BLaER1 treated with 17β-estradiol and CSF1 and Interleukin-3, amounts not matched to agents 10 nM and 100 nM (cell line): ENCODE measurements around the gene C10orf95.
A peak's percentile ranks its signal among the peaks of the same experiment; 100 is the strongest.

ENCODE experiments used
- H3K27ac ChIP-seq, 11 experiments: shearing (Covaris generic); formaldehyde crosslinking; 2 replicates each; pipeline ENCODE4 v1.8.1; 2022
- H3K27me3 ChIP-seq, 11 experiments: shearing (Covaris generic); formaldehyde crosslinking; 2 replicates each; pipeline ENCODE4 v1.8.1; 2022
- H3K36me3 ChIP-seq, 11 experiments: shearing (Covaris generic); formaldehyde crosslinking; 2 replicates each; pipeline ENCODE4 v1.8.1; 2022
- H3K4me1 ChIP-seq, 10 experiments: shearing (Covaris generic); formaldehyde crosslinking; 2 replicates each; pipeline ENCODE4 v1.8.1; 2022
- H3K4me2 ChIP-seq, 11 experiments: shearing (Covaris generic); formaldehyde crosslinking; 2 replicates each; pipeline ENCODE4 v1.8.1; 2022
- H3K4me3 ChIP-seq, 10 experiments: shearing (Covaris generic); formaldehyde crosslinking; 2 replicates each; pipeline ENCODE4 v1.8.1; 2022
- H3K9ac ChIP-seq, 11 experiments: shearing (Covaris generic); formaldehyde crosslinking; 2 replicates each; pipeline ENCODE4 v1.8.1; 2022
- H3K9me3 ChIP-seq, 11 experiments: shearing (Covaris generic); formaldehyde crosslinking; replicated peaks in 1 of 11; 2 replicates each; pipeline ENCODE4 v1.8.1; 2022
- H4K20me1 ChIP-seq, 11 experiments: shearing (Covaris generic); formaldehyde crosslinking; 2 replicates each; pipeline ENCODE4 v1.8.1; 2022
- Cebpa-rat ChIP-seq, 11 experiments: shearing (Covaris generic); IDR thresholded peaks; 2 replicates each; pipeline ENCODE4 v1.8.1; 2022

C10orf95 gene

GRCh38 chr10:102485093-102485784 lies 33.9 kb upstream of the C10orf95 start:
- no peaks in the 10 kb centered on the region for H3K27me3 ChIP-seq
- H3K4me3 ChIP-seq: no peak overlapping the region
- no peak overlapping the region for H3K27ac ChIP-seq
- H3K9ac ChIP-seq: no peak overlapping the region
- H3K36me3 ChIP-seq: peaks cover 99 to 100% (median 100%) of the 10 kb centered on the region in 11 experiments
- H3K9me3 ChIP-seq: no peaks in the 10 kb centered on the region
- H4K20me1 ChIP-seq: peaks cover 19 to 99% (median 58%) of the 10 kb centered on the region in 11 experiments; a peak in 21 of 22 replicates
- H3K4me1 ChIP-seq: peaks cover 0 to 16% (median 12%) of the 10 kb centered on the region in 10 experiments; a peak in 15 of 20 replicates
- TF ChIP-seq Cebpa-rat (IDR thresholded peaks at IDR 0.05): no peak
- H3K4me2 ChIP-seq: no peak overlapping the region

DNA sequence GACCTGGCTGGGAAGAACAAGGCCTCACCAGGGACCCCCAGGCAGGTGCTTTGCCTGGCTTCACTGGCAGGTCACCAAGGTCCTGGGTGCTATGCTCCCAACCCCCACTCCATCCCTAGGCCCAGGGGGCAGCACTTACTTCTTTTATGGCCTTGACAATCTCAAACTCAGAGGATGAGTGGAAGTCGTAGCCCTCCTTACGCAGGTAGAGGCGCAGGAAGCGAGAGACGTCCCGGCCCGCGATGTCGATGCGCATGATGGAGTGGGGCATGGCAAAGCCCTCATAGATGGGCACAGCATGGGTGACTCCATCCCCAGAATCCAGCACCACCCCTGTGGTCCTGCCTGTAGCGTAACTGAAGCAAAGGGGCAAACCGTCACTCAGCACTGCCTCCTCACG lies 32.7 kb upstream of the C10orf95 start:
- peaks cover 98 to 100% (median 100%) of the 10 kb centered on the region in 11 experiments for H3K36me3 ChIP-seq
- no peak overlapping the region for H3K4me3 ChIP-seq
- H3K9ac ChIP-seq: no peak overlapping the region
- no peak overlapping the region for H3K27ac ChIP-seq
- peaks cover 7 to 18% (median 12%) of the 10 kb centered on the region in 10 experiments; a peak in 19 of 20 replicates for H3K4me1 ChIP-seq
- H4K20me1 ChIP-seq: peaks cover 18 to 100% (median 63%) of the 10 kb centered on the region in 11 experiments; a peak in 21 of 22 replicates
- TF ChIP-seq Cebpa-rat (IDR thresholded peaks at IDR 0.05): no peak
- H3K9me3 ChIP-seq: no peaks in the 10 kb centered on the region
- no peak overlapping the region for H3K4me2 ChIP-seq
- no peaks in the 10 kb centered on the region for H3K27me3 ChIP-seq

DNA sequence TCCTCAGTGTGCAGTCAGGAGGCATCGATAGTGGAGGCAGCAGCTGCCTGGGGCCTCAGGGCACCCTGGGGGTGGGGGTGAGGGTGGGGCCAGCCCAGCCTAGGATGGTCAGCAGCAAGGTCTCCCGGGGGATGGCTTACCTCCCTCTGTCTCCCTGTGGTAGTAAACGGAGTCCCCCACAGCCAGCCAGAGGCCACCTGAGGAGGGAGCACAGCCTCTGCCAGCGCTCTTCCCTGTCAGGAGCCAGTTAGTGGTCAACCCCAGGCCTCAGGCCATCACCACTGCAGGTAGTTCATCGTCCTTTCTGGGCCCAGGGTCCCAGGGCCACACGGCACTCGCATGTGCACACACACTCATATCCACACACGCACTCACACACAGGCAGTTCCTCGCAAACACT lies 29.1 kb upstream of the C10orf95 start:
- Histone ChIP-seq H3K4me2 (no peak overlapping the region), H3K4me1 (peaks cover 11 to 18% (median 15%) of the 10 kb centered on the region in 10 experiments; a peak in 19 of 20 replicates), H3K36me3 (peaks cover 86 to 100% (median 96%) of the 10 kb centered on the region in 11 experiments), H3K9me3 (no peaks in the 10 kb centered on the region), H3K27me3 (no peaks in the 10 kb centered on the region), H3K4me3 (no peak overlapping the region), H3K9ac (peak overlapping the region in 5 of 11 experiments; percentile 36 to 57 (median 45); a peak in 5 of 22 replicates), H3K27ac (no peak overlapping the region), H4K20me1 (peaks cover 19 to 70% (median 45%) of the 10 kb centered on the region in 11 experiments; a peak in 21 of 22 replicates)
- TF ChIP-seq Cebpa-rat (IDR thresholded peaks at IDR 0.05): no peak

DNA sequence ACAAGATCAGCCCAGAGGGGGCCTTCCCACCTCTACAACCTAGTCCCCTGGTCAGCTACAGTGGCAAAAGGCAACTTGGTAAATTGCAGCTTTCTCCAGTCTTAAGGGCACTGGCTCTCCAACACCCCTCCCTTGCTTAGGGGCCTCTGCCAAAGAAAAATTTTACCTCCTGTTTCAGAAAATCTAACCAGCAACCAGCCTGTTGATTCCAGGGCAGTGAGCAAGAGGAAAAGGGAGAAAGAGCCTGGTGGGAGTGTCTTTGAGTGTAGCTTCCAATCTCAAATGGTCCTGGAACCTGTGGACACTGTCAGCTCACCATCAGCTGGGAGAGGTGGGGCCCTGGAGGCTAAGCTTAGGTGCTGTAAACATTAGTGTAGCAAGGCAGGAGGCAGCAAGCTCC lies 28.3 kb upstream of the C10orf95 start:
- no peak overlapping the region for H3K27ac ChIP-seq
- no peak for TF ChIP-seq Cebpa-rat (IDR thresholded peaks at IDR 0.05)
- peaks cover 82 to 97% (median 91%) of the 10 kb centered on the region in 11 experiments for H3K36me3 ChIP-seq
- no peaks in the 10 kb centered on the region for H3K27me3 ChIP-seq
- H3K4me3 ChIP-seq: no peak overlapping the region
- H3K4me1 ChIP-seq: peaks cover 11 to 18% (median 15%) of the 10 kb centered on the region in 10 experiments; a peak in 19 of 20 replicates
- H4K20me1 ChIP-seq: peaks cover 11 to 63% (median 38%) of the 10 kb centered on the region in 11 experiments; a peak in 21 of 22 replicates
- H3K4me2 ChIP-seq: peak overlapping the region in 2 of 11 experiments; percentile 50 to 64; a peak in 3 of 22 replicates
- no peaks in the 10 kb centered on the region for H3K9me3 ChIP-seq
- peak overlapping the region in 4 of 11 experiments; percentile 6 to 56 (median 28); a peak in 3 of 22 replicates for H3K9ac ChIP-seq

DNA sequence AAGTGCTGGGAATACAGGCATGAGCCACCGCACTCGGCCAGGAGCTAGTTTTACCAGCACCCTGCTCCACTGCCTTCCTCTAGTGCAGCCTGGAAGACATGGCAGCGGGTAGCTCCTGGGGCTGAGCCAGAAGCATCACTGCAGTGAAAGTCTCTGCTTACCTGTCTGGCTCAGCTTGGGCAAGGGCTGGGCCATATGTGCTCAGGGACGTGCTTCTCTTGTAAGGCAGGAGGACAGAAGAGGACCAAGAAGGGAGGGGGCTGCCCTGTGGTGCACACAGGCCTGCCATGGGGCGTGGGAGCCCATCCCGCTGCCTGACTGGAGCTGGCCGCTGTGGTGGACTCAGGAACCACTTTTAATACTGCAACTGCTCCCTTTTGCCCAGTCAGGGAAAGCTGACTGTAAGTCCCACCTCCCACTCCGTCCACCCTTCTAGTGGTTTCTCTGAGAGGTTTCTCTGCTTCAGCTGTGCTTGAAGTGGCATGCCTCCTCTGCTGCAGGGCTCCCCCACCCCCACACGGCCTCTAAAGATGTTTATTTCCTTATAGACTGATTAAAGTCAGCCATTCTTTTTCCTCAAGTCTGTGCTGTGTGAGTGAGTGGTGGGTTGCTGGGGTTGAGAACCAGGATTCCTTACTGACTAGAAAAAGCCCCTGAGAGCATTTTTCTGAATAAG lies 25.3 kb upstream of the C10orf95 start:
- no peaks in the 10 kb centered on the region for H3K27me3 ChIP-seq
- H3K4me1 ChIP-seq: peaks cover 10 to 18% (median 13%) of the 10 kb centered on the region in 10 experiments; a peak in 19 of 20 replicates
- no peaks in the 10 kb centered on the region for H3K9me3 ChIP-seq
- no peak for TF ChIP-seq Cebpa-rat (IDR thresholded peaks at IDR 0.05)
- no peak overlapping the region for H3K4me3 ChIP-seq
- no peak overlapping the region; a peak in 1 of 22 replicates for H3K27ac ChIP-seq
- H4K20me1 ChIP-seq: peaks cover 6 to 32% (median 25%) of the 10 kb centered on the region in 11 experiments; a peak in 19 of 22 replicates
- peak overlapping the region in 3 of 11 experiments; percentile 15 to 60 (median 48); a peak in 5 of 22 replicates for H3K9ac ChIP-seq
- H3K4me2 ChIP-seq: no peak overlapping the region; a peak in 1 of 22 replicates
- peaks cover 54 to 97% (median 83%) of the 10 kb centered on the region in 11 experiments for H3K36me3 ChIP-seq

DNA sequence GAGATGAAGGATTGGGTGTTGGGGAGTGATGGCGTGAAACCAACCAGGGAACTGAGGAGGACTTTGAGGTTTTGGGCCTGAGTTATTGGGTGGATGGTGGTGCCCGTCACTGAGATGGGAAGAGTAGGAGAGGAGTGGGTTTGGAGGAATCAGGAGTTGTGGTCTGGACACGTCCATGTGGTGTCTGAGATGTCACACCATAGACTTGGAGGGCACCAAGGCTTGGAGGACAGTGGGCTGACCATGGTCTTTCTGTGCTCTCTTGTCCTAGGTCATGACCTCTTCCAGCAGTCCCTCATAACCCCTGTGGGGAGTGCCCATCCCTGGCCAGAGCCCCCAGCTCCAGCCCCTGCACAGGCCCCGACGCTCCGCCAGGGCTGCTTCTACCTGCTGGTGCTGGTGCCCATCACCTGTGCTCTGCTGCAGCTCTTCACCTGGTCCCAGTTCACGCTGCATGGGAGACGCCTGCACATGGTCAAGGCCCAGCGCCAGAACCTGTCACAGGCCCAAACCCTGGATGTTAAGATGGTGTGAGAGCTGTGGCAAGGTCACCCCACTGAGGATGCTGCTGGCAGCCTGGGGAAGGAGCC lies 24.2 kb upstream of the C10orf95 start:
- no peak for TF ChIP-seq Cebpa-rat (IDR thresholded peaks at IDR 0.05)
- H3K36me3 ChIP-seq: peaks cover 50 to 97% (median 83%) of the 10 kb centered on the region in 11 experiments

DNA sequence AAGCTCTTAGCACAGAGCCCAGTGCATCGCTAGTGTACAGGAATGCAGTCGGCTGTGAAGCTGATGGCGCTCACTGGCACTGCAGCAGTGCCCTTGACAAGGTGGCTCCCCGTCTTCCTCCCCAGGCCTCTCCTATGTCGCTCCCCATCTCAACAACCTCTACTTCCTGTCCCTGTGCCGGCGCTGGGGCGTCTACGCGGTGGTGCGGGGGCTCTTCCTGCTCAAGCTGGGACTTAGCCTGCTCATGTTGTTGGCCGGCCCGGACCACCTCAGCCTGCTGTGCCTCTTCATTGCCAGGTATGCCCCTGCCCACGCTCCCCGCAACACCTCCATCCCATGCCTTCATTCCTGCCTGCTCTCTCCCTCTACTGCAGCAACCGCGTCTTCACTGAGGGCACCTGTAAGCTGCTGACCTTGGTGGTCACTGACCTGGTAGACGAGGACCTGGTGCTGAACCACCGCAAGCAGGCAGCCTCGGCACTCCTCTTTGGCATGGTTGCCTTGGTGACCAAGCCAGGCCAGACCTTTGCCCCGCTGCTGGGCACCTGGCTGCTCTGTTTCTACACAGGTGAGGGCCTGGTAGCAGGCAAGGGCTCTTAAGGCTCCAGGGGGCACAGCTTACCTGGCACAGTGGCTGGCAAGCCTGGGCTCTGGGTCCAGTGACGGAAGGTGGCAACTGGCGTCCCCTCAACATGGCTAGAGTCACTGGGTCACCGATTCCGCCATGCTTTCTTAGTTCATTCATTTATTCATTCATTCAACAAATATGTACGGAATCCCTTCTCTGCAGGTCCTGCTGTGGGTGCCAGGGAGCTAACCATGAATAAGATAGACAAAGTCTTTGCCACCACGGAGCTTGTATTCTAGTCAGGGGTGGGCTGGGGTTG lies 22.3 kb upstream of the C10orf95 start:
- peaks cover 0 to 4% (median 0%) of the 10 kb centered on the region in 11 experiments; a peak in 6 of 22 replicates for H4K20me1 ChIP-seq
- peaks cover 34 to 94% (median 77%) of the 10 kb centered on the region in 11 experiments; a peak in 21 of 22 replicates for H3K36me3 ChIP-seq
- no peak overlapping the region for H3K4me3 ChIP-seq
- peaks cover 7 to 25% (median 22%) of the 10 kb centered on the region in 10 experiments; a peak in 19 of 20 replicates for H3K4me1 ChIP-seq
- H3K27ac ChIP-seq: no peak overlapping the region
- TF ChIP-seq Cebpa-rat (IDR thresholded peaks at IDR 0.05): no peak
- no peak overlapping the region for H3K4me2 ChIP-seq
- no peaks in the 10 kb centered on the region for H3K27me3 ChIP-seq
- no peaks in the 10 kb centered on the region for H3K9me3 ChIP-seq
- no peak overlapping the region for H3K9ac ChIP-seq

More for the DNA sequence above, 24.2 kb upstream of the C10orf95 start:
- Histone ChIP-seq H3K4me2 (no peak overlapping the region), H3K4me1 (peaks cover 0 to 18% (median 6%) of the 10 kb centered on the region in 10 experiments; a peak in 16 of 20 replicates), H3K9ac (no peak overlapping the region), H3K27ac (no peak overlapping the region), H3K9me3 (no peaks in the 10 kb centered on the region), H3K27me3 (no peaks in the 10 kb centered on the region), H4K20me1 (peaks cover 2 to 22% (median 15%) of the 10 kb centered on the region in 11 experiments; a peak in 18 of 22 replicates), H3K4me3 (no peak overlapping the region)
